Left lung (tissue), 10 donors: ENCODE measurements around the gene SARS2. TPM values are rescaled to one million over a fixed set of nuclear protein-coding genes. Genes with fewer than 3 reads are reported as not detected.

Experiments used
- ATAC-seq: fragments of 200-7000 bp; cut with Tn5 transposase; one replicate; pipeline ENCODE4 v1.9.1; 2020; ENCODE audit warnings: moderate library complexity
- DNase-seq, 4 donors: peaks; one replicate each; pipeline ENCODE4 v3.0.0-alpha.2; 2013 to 2020
- H3K27ac ChIP-seq, 2 donors: fragments of 200-600 bp; sonication (generic) in 1 of 2; one replicate each; pipeline versions ENCODE4 v1.5.0 to v1.8.0; 2020 to 2021
- H3K27me3 ChIP-seq, 2 donors: fragments of 200-600 bp; sonication (generic) in 1 of 2; one replicate each; pipeline versions ENCODE4 v1.5.0 to v1.8.0; 2020 to 2021
- H3K36me3 ChIP-seq, 2 donors: fragments of 200-600 bp; sonication (generic) in 1 of 2; one replicate each; pipeline versions ENCODE4 v1.5.0 to v1.8.0; 2020 to 2021
- H3K4me1 ChIP-seq, 2 donors: fragments of 200-600 bp; one replicate each; pipeline ENCODE4 v1.8.0; 2021
- H3K4me3 ChIP-seq, 2 donors: fragments of 200-600 bp; sonication (generic) in 1 of 2; one replicate each; pipeline versions ENCODE4 v1.5.0 to v1.8.0; 2020 to 2021; ENCODE audit warnings: mild to moderate bottlenecking in 1 of 2
- H3K9me3 ChIP-seq, 2 donors: fragments of 200-600 bp; sonication (generic) in 1 of 2; one replicate each; pipeline versions ENCODE4 v1.5.0 to v1.8.0; 2020 to 2021
- intact Hi-C, 2 donors: fragments of 100-400 bp; cut with DNase I; formaldehyde crosslinking; loops; one replicate each; pipeline versions ENCODE4 v1.11.2 to v1.14.2; 2022
- polyA plus RNA-seq, 6 donors: library from polyadenylated mRNA; unstranded; fragments of 120-200 nt; gene quantifications; one replicate each; pipeline ENCODE4 v1.2.1, GENCODE V29; 2013; ENCODE audit not compliant: insufficient read length in 6 of 6
- total RNA-seq, 2 donors: library from RNA; stranded (reverse); fragmentation: NEBNext Ultra II Directional; extraction: Animal tissue kit (Norgen Biotek cat#: 25700); gene quantifications; one replicate each; pipeline ENCODE4 v1.2.1, GENCODE V29; 2021
- TF ChIP-seq, protein P1 (sequence below), 2 donors: fragments of 200-600 bp; sonication (generic) in 1 of 2; IDR thresholded peaks; one replicate each; pipeline versions ENCODE4 v1.5.0 to v1.8.0; 2021; ENCODE audit warnings: antibody characterized with exemption in 2 of 2
- donor health status: DM: no; HTN: yes; CAD: no.
- donor health status: DM: no; HTN: no; CAD: no.

The SARS2 gene
- total and polyA plus RNA-seq, 8 donors, result 15.4 to 43.8 (median 34.6) TPM

- DNase-seq, result no peak
- peaks cover 6 to 13% of the 10 kb centered on the region in 2 donors for H3K4me1 ChIP-seq
These were observed 15.9 kb upstream of the SARS2 start for GRCh38 chr19:38946229-38947010.

DNA sequence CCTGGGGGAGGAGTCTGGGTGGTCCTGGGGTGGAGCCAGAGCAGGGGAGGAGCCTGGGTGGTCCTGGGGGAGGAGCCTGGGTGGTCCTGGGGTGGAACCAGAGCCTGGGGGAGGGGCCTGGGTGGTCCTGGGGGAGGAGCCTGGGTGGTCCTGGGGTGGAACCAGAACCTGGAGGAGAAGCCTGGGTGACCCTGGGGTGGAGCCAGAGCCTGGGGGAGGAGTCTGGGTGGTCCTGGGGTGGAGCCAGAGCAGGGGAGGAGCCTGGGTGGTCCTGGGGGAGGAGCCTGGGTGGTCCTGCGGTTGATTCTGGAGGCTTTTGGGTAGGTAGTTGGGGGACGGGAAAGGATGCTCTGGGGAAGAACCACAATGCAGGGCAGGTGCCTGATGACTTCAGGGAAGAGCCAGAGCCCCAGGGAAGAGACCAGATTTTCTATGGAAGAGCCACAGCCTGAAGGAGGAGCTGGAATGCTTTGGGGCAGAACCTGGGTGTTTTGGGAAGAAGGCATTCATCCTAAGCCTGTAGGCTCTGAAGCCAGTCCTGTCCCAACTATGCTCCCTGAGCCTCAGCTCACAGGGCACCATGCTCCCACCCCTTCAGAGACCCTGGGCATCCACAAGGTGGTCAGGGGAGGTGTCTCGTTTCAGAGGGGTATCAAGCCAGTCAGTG, 15.1 kb upstream of the SARS2 start:
- Histone ChIP-seq H3K36me3 (no peaks in the 10 kb centered on the region), H3K27me3 (peaks cover 0 to 17% of the 10 kb centered on the region in 2 donors), H3K27ac (no peak overlapping the region), H3K4me3 (no peak overlapping the region), H3K9me3 (no peaks in the 10 kb centered on the region), H3K4me1 (peaks cover 6 to 13% of the 10 kb centered on the region in 2 donors)
- DNase-seq, result no peak
- ATAC-seq, result no peak
- intact Hi-C loops, result no loop called here
- TF ChIP-seq, protein P1, sequence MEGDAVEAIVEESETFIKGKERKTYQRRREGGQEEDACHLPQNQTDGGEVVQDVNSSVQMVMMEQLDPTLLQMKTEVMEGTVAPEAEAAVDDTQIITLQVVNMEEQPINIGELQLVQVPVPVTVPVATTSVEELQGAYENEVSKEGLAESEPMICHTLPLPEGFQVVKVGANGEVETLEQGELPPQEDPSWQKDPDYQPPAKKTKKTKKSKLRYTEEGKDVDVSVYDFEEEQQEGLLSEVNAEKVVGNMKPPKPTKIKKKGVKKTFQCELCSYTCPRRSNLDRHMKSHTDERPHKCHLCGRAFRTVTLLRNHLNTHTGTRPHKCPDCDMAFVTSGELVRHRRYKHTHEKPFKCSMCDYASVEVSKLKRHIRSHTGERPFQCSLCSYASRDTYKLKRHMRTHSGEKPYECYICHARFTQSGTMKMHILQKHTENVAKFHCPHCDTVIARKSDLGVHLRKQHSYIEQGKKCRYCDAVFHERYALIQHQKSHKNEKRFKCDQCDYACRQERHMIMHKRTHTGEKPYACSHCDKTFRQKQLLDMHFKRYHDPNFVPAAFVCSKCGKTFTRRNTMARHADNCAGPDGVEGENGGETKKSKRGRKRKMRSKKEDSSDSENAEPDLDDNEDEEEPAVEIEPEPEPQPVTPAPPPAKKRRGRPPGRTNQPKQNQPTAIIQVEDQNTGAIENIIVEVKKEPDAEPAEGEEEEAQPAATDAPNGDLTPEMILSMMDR (IDR thresholded peaks at IDR 0.05), result no peak

More at GRCh38 chr19:38946229-38947010, 15.9 kb upstream of the SARS2 start:
- Histone ChIP-seq H3K4me3 (no peak overlapping the region), H3K27me3 (peaks cover 0 to 20% of the 10 kb centered on the region in 2 donors), H3K27ac (no peak overlapping the region), H3K9me3 (no peaks in the 10 kb centered on the region), H3K36me3 (no peaks in the 10 kb centered on the region)
- intact Hi-C loops, result no loop called here
- TF ChIP-seq, protein P1 (IDR thresholded peaks at IDR 0.05), result no peak
- no peak for ATAC-seq

DNA sequence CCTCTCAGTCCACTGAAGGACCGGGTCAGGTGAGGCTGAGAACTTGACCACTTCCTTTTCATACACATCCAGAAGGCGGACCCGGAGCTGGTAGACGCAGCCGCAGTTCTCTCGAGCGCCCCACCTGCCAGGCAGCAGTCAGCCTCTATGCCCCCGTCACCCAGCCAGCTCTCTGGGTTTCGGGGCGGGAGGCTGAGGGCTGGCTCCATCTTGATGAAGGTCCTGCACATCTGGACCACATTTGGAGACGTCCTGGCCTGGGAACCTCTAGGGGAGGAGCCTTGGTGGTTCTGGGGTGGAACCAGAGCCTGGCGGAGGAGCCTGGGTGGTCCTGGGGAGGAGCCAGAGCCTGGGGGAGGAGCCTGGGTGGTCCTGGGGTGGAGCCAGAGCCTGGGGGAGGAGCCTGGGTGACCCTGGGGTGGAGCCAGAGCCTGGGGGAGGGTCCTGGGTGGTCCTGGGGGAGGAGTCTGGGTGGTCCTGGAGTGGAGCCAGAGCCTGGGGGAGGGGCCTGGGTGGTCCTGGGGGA, 14.5 kb upstream of the SARS2 start:
- Histone ChIP-seq H3K4me3 (no peak overlapping the region), H3K4me1 (peaks cover 3 to 7% of the 10 kb centered on the region in 2 donors), H3K9me3 (no peaks in the 10 kb centered on the region), H3K36me3 (no peaks in the 10 kb centered on the region), H3K27me3 (peaks cover 0 to 11% of the 10 kb centered on the region in 2 donors), H3K27ac (no peak overlapping the region)
- TF ChIP-seq, protein P1 (IDR thresholded peaks at IDR 0.05), result no peak
- intact Hi-C loops, result no loop called here
- no peak for DNase-seq
- ATAC-seq, result no peak

DNA sequence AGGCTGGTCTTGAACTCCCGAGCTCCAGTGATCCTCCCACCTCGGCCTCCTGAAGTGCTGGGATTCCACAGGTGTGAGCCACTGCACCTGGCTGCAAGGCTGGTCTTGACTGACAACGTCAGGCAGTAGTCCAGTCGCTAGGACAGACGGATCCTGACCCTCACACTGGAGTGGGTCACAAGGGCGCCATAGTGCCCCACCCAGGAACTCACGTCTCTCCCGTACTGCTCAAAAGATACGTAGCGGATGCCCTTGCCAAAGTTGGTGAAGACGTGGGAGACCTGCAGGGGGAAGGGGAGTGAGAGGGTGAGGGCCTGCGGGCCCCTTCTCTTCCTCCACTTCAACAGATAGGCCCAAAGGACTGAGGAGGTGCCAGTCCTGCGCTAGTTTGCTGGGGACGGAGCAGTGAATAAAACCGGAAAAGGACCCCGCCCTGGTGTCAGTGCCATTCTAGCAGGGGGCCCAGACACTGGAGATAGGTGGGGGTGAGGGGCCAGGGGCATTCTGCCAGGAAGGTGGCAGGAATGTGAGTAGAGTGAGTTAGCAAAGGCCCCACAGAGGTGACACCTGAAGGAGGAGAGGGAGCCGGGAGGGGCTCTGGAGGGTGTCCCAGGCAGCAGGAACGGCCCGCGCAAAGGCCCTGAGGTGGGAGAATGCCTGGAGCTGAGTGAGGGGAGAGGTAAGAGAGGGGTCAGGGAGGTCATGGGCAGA, 12.1 kb upstream of the SARS2 start:
- intact Hi-C loops, result no loop called here

More for the DNA sequence above, 12.1 kb upstream of the SARS2 start:
- no peaks in the 10 kb centered on the region for H3K4me1 ChIP-seq
- H3K27ac ChIP-seq, result no peak overlapping the region
- DNase-seq (no peak), ATAC-seq (no peak)
- no peaks in the 10 kb centered on the region for H3K36me3 ChIP-seq
- TF ChIP-seq, protein P1 (IDR thresholded peaks at IDR 0.05), result no peak
- no peak overlapping the region for H3K4me3 ChIP-seq
- no peaks in the 10 kb centered on the region for H3K27me3 ChIP-seq
- no peaks in the 10 kb centered on the region for H3K9me3 ChIP-seq
